GM18867 (cell line): Measurements from ENCODE around the gene PTPN3.
"Not testable (repeated sequence)": the region's sequence is repeated elsewhere in the genome, so short reads cannot be mapped to it uniquely, and the experiment has no call there.

ENCODE experiments used
- ATAC-seq: cut with Tn5 transposase; IDR thresholded peaks from one replicate; pipeline ENCODE4 v1.9.1; 2021; ENCODE audit warnings: mild to moderate bottlenecking, moderate library complexity; ENCODE audit not compliant: unreplicated experiment

PTPN3 gene

GRCh38 chr9:109403116-109403515 lies 95.0 kb downstream of the PTPN3 start:
- no peak for ATAC-seq

DNA sequence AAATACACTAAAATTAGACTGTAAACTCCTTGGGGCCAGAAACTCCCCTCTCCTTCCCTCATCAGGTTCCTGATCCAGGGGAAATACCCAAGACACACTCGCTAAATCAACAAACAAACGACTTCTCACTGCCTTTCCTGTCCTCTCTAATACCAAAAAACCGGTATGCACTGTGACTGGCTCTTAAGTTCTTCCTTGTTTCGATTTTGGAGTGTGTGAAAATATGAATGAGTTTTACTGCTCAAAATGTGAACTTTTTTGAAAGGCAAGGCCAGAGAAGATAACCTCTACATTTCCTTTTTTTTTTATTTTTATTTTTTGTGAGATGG lies 96.2 kb downstream of the PTPN3 start:
- no peak for ATAC-seq

DNA sequence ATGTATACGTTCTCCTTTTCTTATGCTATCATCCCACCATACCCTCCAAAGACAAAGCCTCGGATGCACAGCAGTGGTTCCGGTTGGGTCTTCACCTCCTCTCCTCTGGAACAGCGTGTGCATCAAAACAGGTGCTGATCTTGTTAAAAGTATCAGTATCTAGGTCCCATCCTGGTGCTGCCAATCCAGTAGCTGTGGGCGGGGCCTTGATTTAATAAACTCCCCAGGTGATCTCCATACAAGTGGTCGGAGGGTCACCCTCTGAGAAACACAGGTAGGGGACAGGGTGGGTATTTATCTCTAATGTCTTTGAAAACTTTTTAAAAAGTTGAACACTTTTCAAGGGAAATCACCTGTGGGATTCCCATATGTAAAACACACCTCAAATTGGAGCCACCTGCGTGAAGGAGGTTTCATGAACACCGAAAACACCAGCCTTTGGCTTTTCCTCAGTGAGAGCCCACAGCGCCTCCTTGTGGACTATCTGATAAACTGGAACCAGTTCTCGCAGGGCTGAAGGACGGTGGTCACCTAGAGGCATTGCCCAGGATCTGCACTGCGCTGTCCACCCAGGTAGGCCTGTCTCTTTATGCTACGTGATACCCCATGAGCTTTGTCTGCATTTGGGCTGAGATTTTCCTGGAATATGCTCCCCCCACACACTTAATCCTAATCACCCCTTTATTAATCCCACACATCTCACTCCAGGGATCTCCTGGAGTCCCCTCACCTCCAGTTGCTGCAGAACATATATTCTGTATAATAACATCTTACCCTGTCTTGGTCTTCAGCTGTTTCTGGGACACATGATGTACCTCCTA lies 96.7 kb downstream of the PTPN3 start:
- ATAC-seq, result peak; percentile 33

DNA sequence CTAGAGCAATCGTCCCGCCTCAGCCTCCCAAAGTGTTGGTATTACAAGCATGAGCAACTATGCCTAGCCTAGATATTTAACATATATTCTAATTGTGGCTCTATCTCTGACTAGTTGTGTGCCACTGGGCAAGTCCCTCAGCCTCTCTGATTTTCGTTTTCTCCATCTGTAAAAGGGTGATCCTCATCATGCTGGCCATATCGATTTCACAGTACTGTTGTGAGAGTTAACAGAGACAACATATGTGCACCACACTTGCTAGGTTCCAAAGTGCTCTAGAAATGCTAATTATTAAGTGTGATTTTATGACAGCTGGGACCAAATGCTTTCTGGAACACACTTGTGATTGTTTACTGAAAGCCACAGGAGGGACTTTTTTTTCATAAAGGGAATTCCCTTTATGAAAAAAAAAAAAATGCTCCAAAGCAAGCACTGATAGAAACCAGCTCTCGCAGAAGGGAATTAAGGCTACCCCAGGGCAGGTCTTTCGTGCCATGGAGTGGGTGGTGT lies 98.8 kb downstream of the PTPN3 start:
- peak; percentile 76 for ATAC-seq

DNA sequence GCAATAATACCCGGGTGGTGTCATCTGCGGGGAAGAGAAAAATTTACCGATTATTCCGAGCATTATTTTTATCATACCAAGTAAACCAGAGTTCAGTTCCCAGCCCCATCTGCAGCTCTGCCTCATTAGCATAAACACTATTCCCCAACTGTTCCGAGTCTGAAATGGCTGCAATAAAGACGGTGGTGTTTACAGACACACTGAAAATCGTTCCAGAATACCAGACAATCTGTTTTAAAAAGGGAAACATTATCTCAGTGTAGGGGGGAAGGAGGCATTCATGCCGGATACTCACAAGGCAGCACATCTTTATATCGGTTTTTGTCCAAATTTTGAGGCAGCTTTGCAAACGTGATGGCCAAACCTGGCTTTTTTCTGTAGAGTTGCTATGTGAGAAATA lies 106.9 kb downstream of the PTPN3 start:
- no peak for ATAC-seq

- no peak for ATAC-seq
Measured at GRCh38 chr9:109387856-109388255, 110.3 kb downstream of the PTPN3 start.

GRCh38 chr9:109387206-109387605 lies 110.9 kb downstream of the PTPN3 start:
- no peak for ATAC-seq

- no peak for ATAC-seq
Measured at GRCh38 chr9:109385499-109385898, 112.6 kb downstream of the PTPN3 start.

GRCh38 chr9:109383947-109384346 lies 114.2 kb downstream of the PTPN3 start:
- no peak for ATAC-seq

DNA sequence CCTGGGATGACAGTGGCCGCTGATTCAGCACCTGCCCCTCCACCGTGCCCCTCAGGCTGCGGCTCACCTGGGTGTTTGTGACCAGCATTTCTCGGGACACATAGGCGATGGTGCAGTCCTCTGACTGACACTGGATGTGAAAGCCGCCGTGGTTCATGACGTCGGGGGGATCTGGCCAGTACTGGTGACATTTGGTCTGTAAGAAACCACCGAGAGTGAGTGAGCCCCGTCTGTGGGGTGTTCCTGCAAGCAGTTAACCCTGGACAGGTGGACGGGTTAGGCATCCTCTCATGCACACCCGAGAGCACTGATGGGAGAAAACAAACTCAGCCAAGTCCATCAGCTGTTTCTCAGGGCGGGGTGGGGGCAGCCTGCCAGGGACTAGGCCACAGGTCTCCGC lies 114.8 kb downstream of the PTPN3 start:
- no peak for ATAC-seq

DNA sequence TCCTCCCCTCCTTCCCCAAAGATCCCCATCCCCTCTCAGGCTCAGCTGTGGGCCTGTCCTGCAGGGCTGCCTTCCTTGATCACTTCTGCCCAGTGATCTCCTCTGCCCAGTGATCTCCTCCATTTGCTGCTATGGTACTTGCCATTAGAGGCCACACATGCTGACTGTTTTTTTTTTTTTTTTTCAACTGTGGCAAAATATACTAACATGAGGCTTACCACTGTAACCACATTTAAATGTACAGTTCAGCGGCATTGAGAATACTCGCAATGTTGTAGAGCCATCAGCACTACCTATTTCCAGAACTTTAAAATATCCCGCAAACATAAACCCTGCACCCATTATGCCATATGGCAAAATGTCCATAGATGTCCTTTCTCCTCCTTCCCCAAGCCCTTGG lies 115.5 kb downstream of the PTPN3 start:
- no peak for ATAC-seq

DNA sequence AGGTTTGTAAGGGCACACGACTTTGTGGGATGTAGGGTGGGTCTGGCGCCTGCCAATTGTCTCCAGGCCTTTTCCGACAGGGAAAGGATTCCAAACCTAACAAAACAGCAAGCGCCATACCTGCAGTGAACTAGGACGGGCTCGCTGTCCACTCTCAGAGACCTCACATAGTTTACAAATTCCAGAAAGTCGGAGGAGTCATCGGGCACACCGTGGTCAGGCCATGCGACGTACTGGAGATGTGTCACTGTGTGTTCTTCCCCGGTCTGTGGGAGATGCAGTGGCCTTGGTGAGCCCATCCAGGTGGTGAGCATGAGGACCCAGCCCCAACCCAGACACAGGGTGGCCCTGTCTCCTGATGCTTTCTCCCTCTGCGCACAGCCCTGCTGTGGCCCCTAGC lies 115.9 kb downstream of the PTPN3 start:
- ATAC-seq, result no peak

- ATAC-seq, result peak; percentile 84
Measured at GRCh38 chr9:109381011-109381729, 116.9 kb downstream of the PTPN3 start.

GRCh38 chr9:109379513-109379912 lies 118.6 kb downstream of the PTPN3 start:
- ATAC-seq, result no peak

DNA sequence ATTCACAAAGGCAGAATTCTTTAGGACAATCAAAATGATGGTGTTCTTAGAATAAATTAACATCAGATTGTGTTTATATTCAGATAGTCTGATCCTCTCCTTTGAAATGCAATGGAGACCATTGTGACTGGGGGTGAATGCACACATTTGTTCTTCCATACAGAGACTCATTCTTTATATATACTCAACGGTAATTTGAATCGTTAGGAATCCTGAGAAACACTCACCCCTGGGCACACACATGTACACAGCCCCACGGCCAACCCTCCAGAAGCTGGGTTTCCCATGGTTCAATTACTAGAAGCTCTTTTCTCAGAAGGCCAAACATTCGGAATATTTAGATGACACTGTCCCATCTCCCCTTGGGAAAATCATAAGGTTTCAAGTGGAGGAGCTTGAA lies 119.8 kb downstream of the PTPN3 start:
- no peak for ATAC-seq

GRCh38 chr9:109372246-109372645 lies 125.9 kb downstream of the PTPN3 start:
- ATAC-seq, result no peak

DNA sequence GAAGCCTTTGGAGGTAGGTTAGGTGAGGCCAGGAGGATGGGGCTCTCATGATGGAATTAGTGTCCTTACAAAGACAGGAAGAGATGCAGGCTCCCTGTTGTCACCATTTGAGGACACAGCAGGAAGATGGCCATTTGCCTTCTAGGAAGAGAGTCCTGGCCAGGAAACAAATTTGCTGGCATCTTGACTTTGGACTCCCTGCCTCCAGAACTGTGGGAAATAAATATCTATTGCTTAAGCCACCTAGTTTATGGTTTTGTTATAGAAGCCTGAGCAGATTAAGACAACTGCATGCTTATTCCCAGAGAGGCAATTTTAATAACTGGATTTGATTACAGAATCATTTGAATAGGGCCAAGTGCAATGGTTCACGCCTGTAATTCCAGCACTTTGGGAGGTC lies 126.7 kb downstream of the PTPN3 start:
- ATAC-seq, result no peak

- peak; percentile 94 for ATAC-seq
Measured at GRCh38 chr9:109369285-109369684, 128.8 kb downstream of the PTPN3 start.

- no peak for ATAC-seq
Measured at GRCh38 chr9:109360771-109361170, 137.3 kb downstream of the PTPN3 start.

- ATAC-seq, result not testable (repeated sequence)
Measured at GRCh38 chr9:109358968-109359603, 139.0 kb downstream of the PTPN3 start.

- no peak for ATAC-seq
Measured at GRCh38 chr9:109355564-109356297, 142.4 kb downstream of the PTPN3 start.
